Type B pancreatic cell (in vitro differentiated cells): ENCODE measurements around the gene TUBG2. TPM values are rescaled to one million over a fixed set of nuclear protein-coding genes. Genes with fewer than 3 reads are reported as not detected.

Source experiments
- DNase-seq: peaks from one replicate; pipeline ENCODE4 v3.0.0; 2021; ENCODE audit warnings: mixed read lengths; ENCODE audit not compliant: unreplicated experiment; ENCODE audit errors: extremely low spot score
- H3K27ac Mint-ChIP-seq: 2 replicates; pipeline ENCODE4 v1.8.0; 2021; ENCODE audit warnings: mild to moderate bottlenecking, mixed read lengths
- H3K27me3 Mint-ChIP-seq: 2 replicates; pipeline ENCODE4 v1.8.0; 2021; ENCODE audit warnings: mixed read lengths
- H3K36me3 Mint-ChIP-seq: 2 replicates; pipeline ENCODE4 v1.8.0; 2021; ENCODE audit warnings: mixed read lengths
- H3K4me1 Mint-ChIP-seq: one replicate; pipeline ENCODE4 v1.8.0; 2021; ENCODE audit warnings: mixed read lengths; ENCODE audit not compliant: unreplicated experiment
- H3K4me3 Mint-ChIP-seq: 2 replicates; pipeline ENCODE4 v1.8.0; 2021; ENCODE audit warnings: mild to moderate bottlenecking, mixed read lengths
- H3K9me3 Mint-ChIP-seq: 2 replicates; pipeline ENCODE4 v1.8.0; 2021; ENCODE audit warnings: mixed read lengths
- total RNA-seq: library from RNA; stranded (reverse); gene quantifications from 2 replicates; pipeline ENCODE4 v1.2.1, GENCODE V29; 2021; ENCODE audit warnings: low replicate concordance
- TF ChIP-seq, protein P1 (sequence below): fragments of 200-600 bp; sonication (generic); conservative IDR thresholded peaks from 2 replicates; pipeline ENCODE4 v1.5.0; 2021; ENCODE audit warnings: antibody characterized with exemption, mild to moderate bottlenecking

TUBG2 gene
- total RNA-seq, 1 donor from 2014 or later, result 24.4 TPM

DNA sequence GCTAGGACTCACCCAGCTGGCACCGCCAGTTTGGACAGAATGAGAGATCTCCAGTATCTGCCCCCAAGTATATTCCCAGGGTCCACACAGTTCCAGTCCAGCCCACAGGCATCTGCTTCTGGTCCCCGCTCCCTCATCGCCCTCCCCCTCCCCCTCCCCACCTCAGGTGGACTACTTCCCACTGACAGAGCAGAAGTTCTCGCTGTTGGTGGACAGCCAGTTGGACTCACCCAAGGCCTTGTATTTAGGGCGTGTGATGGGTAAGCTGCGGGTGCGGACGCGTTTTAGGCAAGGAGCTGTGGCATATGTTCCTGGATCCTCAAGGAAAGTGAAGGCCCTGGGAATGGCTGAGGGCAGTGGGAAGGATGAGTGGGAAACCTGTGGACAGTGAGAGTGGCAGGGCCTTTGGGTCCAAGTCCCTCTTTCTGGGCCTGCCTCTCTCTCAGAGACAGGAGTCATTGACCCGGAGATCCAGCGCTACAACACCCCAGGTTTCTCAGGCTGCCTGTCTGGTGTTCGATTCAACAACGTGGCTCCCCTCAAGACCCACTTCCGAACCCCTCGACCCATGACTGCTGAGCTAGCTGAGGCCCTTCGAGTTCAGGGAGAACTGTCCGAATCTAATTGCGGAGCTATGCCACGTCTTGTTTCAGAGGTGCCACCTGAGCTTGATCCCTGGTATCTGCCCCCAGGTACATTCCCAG is 38.2 kb downstream of the TUBG2 start:
- TF ChIP-seq, protein P1, sequence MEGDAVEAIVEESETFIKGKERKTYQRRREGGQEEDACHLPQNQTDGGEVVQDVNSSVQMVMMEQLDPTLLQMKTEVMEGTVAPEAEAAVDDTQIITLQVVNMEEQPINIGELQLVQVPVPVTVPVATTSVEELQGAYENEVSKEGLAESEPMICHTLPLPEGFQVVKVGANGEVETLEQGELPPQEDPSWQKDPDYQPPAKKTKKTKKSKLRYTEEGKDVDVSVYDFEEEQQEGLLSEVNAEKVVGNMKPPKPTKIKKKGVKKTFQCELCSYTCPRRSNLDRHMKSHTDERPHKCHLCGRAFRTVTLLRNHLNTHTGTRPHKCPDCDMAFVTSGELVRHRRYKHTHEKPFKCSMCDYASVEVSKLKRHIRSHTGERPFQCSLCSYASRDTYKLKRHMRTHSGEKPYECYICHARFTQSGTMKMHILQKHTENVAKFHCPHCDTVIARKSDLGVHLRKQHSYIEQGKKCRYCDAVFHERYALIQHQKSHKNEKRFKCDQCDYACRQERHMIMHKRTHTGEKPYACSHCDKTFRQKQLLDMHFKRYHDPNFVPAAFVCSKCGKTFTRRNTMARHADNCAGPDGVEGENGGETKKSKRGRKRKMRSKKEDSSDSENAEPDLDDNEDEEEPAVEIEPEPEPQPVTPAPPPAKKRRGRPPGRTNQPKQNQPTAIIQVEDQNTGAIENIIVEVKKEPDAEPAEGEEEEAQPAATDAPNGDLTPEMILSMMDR, result no peak
- Mint-ChIP-seq H3K9me3 (no peaks in the 10 kb centered on the region), H3K27ac (no peak overlapping the region), H3K4me1 (no peaks in the 10 kb centered on the region), H3K36me3 (peaks cover 4% of the 10 kb centered on the region), H3K27me3 (no peaks in the 10 kb centered on the region), H3K4me3 (no peak overlapping the region)
- no peak for DNase-seq

GRCh38 chr17:42698736-42699414 is 39.8 kb downstream of the TUBG2 start:
- no peak overlapping the region for H3K4me3 Mint-ChIP-seq

GRCh38 chr17:42699415-42699740 is 40.3 kb downstream of the TUBG2 start:
- Mint-ChIP-seq H3K4me3 (no peak overlapping the region), H3K4me1 (no peaks in the 10 kb centered on the region)
- TF ChIP-seq, protein P1, result no peak

More at GRCh38 chr17:42698736-42699414, 39.8 kb downstream of the TUBG2 start:
- no peak for DNase-seq
- no peaks in the 10 kb centered on the region for H3K4me1 Mint-ChIP-seq
- H3K27ac Mint-ChIP-seq, result no peak overlapping the region
- peaks cover 4% of the 10 kb centered on the region for H3K36me3 Mint-ChIP-seq
- TF ChIP-seq, protein P1, result no peak
- H3K9me3 Mint-ChIP-seq, result no peaks in the 10 kb centered on the region
- no peaks in the 10 kb centered on the region for H3K27me3 Mint-ChIP-seq

DNA sequence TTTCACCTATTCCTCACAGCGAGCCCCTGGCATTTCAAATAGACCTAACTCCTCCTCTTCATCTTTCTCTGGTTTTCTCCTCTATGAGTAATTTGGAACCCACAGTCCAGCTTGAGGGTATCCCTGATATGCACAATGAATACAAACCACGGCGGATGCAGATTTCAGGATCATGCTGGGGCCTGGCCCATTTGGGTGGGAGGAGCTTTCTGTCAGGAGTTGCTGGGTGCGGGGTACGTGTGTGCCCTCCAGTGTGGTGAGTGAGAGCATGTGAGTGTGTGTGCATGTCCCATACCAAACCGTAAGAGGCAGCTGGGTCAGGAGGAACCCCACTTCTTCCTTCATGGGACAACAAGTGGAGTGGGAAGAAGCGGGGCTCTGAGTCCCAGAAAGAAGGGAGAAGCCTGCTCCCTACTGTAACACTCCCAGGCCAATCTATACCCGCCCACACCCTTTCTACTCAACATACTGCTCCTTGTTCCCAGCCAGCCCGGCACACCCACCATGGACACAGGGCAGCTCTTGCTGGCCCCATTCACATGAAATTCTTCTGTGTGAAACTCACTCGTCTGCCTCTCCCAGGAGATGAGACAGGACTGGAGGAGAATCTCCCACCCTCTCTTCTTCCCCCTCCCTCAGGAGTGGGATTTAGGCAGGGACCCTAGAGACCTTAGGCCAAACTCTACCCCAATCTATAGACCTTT is 41.7 kb downstream of the TUBG2 start:
- no peaks in the 10 kb centered on the region for H3K4me1 Mint-ChIP-seq
- no peak overlapping the region for H3K4me3 Mint-ChIP-seq
- TF ChIP-seq, protein P1, result no peak

More at GRCh38 chr17:42699415-42699740, 40.3 kb downstream of the TUBG2 start:
- H3K9me3 Mint-ChIP-seq, result no peaks in the 10 kb centered on the region
- DNase-seq, result no peak
- H3K36me3 Mint-ChIP-seq, result peaks cover 4% of the 10 kb centered on the region
- no peak overlapping the region for H3K27ac Mint-ChIP-seq
- H3K27me3 Mint-ChIP-seq, result no peaks in the 10 kb centered on the region

DNA sequence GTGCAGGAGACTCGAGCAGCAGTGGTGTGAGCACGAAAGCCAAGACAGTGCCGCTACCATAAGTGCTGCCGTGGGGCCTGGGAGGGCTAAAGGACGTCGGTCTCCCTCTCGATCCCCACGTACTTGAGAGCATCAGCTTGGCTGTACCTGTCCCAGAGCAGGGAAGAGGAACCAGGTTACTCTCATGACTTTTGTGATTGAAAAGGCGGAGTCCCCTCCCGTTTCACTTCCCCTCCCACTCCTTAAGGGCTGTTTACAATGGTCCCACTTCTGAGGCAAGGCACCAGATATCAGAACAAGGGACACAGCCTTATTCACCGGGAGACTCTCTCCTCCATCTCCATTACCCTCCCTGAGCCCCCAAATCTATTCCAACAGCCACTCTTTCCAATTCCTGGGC is 43.4 kb downstream of the TUBG2 start:
- Mint-ChIP-seq H3K27me3 (no peaks in the 10 kb centered on the region), H3K4me1 (no peaks in the 10 kb centered on the region), H3K27ac (no peak overlapping the region), H3K36me3 (peaks cover 5% of the 10 kb centered on the region), H3K4me3 (no peak overlapping the region), H3K9me3 (no peaks in the 10 kb centered on the region)
- DNase-seq, result no peak
- TF ChIP-seq, protein P1, result no peak

More for the DNA sequence above, 41.7 kb downstream of the TUBG2 start:
- Mint-ChIP-seq H3K27ac (no peak overlapping the region), H3K9me3 (no peaks in the 10 kb centered on the region), H3K27me3 (no peaks in the 10 kb centered on the region), H3K36me3 (peaks cover 7% of the 10 kb centered on the region)
- DNase-seq, result no peak
